BJ (cell line): ENCODE results near the gene VASN. TPM values are rescaled to one million over a fixed set of nuclear protein-coding genes. Genes with fewer than 3 reads are reported as not detected.

Source experiments
- CTCF ChIA-PET: fragments of 350-600 bp; formaldehyde crosslinking; extraction: SDS; loops from one replicate; lab custom pipeline; 2021; ENCODE audit warnings: antibody characterized with exemption, inconsistent platforms; lab: Yijun Ruan, JAX
- POLR2A ChIA-PET: fragments of 300-600 bp; sonication (Branson Sonifier 250); formaldehyde crosslinking; extraction: SDS; loops from one replicate; lab custom pipeline; 2021; ENCODE audit warnings: antibody characterized with exemption; lab: Charles Lee
- DNase-seq: peaks from one replicate; pipeline ENCODE4 v3.0.0-alpha.2; 2011; ENCODE audit warnings: low read depth
- H3K27me3 ChIP-seq: 2 replicates; pipeline ENCODE4 v1.6.0; 2011; ENCODE audit warnings: low read length; ENCODE audit not compliant: control insufficient read depth, insufficient read depth
- H3K36me3 ChIP-seq: 2 replicates; pipeline ENCODE4 v1.5.1; 2011; ENCODE audit warnings: low read length; ENCODE audit not compliant: control insufficient read depth, insufficient read depth
- H3K4me3 ChIP-seq: 2 replicates; pipeline ENCODE4 v1.5.1; 2011; ENCODE audit warnings: low read depth, mild to moderate bottlenecking, control low read depth, low read length
- CTCF ChIP-seq: IDR thresholded peaks from 2 replicates; pipeline ENCODE4 v1.5.1; 2011; ENCODE audit warnings: low read depth, mild to moderate bottlenecking, control low read depth, inconsistent platforms, low read length, moderate library complexity; ENCODE audit not compliant: insufficient read depth
- polyA plus RNA-seq: library from polyadenylated mRNA; depleted of rRNA; stranded (reverse); fragments of >200 nt; gene quantifications from 2 replicates; pipeline ENCODE4 v1.2.3, GENCODE V29; 2011; rRNA removed
- small RNA-seq: library from RNA; depleted of rRNA; stranded (forward); fragments of <200 nt; gene quantifications from one replicate; pipeline ENCODE3, GENCODE V24; 2012; ENCODE audit warnings: low replicate concordance, low read depth; ENCODE audit not compliant: insufficient read length

VASN gene
- polyA plus RNA-seq, 1 experiment, result 71.6 TPM

GRCh38 chr16:4428500-4428899 lies 56.9 kb downstream of the VASN start:
- no peak overlapping the region for H3K4me3 ChIP-seq
- TF ChIP-seq CTCF, result no peak
- ChIA-PET CTCF (no interaction called here), POLR2A (no interaction called here)
- H3K36me3 ChIP-seq, result 0 out of 2 replicates have a peak, but pooled peaks cover 1% of the 10 kb centered on the region
- H3K27me3 ChIP-seq, result no peaks in the 10 kb centered on the region
- no peak for DNase-seq

DNA sequence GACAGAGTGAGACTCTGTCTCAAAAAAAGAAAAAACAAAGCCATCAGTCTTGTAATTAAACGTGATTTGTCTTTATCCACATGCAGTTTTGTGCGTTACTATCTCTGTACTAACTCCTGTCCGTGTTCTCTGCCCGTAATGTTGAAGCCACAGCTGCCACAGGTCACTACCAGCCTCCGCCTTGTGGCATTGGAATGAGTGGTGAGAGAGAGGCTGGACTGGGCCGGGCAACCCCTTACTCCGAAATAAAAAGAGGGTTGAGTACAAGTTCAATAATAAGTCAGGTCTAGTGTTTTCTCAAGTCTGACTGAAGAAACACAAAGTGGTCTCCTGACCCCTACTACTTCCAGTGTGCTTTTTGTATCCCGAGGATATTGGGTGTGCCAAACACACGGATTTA lies 59.4 kb downstream of the VASN start:
- no peaks in the 10 kb centered on the region for H3K27me3 ChIP-seq
- ChIA-PET CTCF (interaction anchor here (0.7 kb wide), 1 partner anchor 159 kb away, joined by 3 read pairs; no protein-coding TSS in a partner anchor), POLR2A (no interaction called here)
- H3K4me3 ChIP-seq, result no peak overlapping the region
- no peak for TF ChIP-seq CTCF
- H3K36me3 ChIP-seq, result peaks cover 4% of the 10 kb centered on the region; the same call in 1 of the 2 replicates
- DNase-seq, result no peak

Small RNAs within 50 kb of the gene (small RNA-seq; reads per million reads assigned to genes)
- not detected for gene AC012676.2

Other genes with a start within 250 kb of the VASN start
- not detected in 2 replicates for gene SRL, start 129.8 kb upstream of the VASN start, polyA plus RNA-seq
- gene TFAP4, start 98.8 kb upstream of the VASN start, polyA plus RNA-seq, result 3.6 and 4.0 TPM in 2 replicates
- gene GLIS2, start 55.8 kb upstream of the VASN start, polyA plus RNA-seq, result 4.8 and 8.8 TPM in 2 replicates
- 33.1 and 44.2 TPM in 2 replicates for gene PAM16, start 20.5 kb upstream of the VASN start, polyA plus RNA-seq
- gene CORO7, start 44.7 kb downstream of the VASN start, polyA plus RNA-seq, result 5.3 and 13.8 TPM in 2 replicates
- gene DNAJA3, start 54.0 kb downstream of the VASN start, polyA plus RNA-seq, result 35.9 and 48.8 TPM in 2 replicates
- 47.4 and 78.0 TPM in 2 replicates for gene NMRAL1, start 102.8 kb downstream of the VASN start, polyA plus RNA-seq
- gene HMOX2, start 104.5 kb downstream of the VASN start, polyA plus RNA-seq, result 43.5 and 59.5 TPM in 2 replicates
- 8.4 and 15.2 TPM in 2 replicates for gene CDIP1, start 166.9 kb downstream of the VASN start, polyA plus RNA-seq
- gene C16orf96, start 184.5 kb downstream of the VASN start, polyA plus RNA-seq, result not detected in 2 replicates
- 7.7 and 11.6 TPM in 2 replicates for gene UBALD1, start 243.0 kb downstream of the VASN start, polyA plus RNA-seq